HEK293 (cell line): ENCODE data around the gene EN2.

Experiments
- CTCF ChIA-PET: fragments of 350-600 bp; formaldehyde crosslinking; extraction: SDS; loops from one replicate; lab custom pipeline; 2021; ENCODE audit warnings: antibody characterized with exemption; lab: Yijun Ruan, JAX
- POLR2A ChIA-PET: fragments of 300-600 bp; formaldehyde crosslinking; extraction: SDS; loops from one replicate; lab custom pipeline; 2020; ENCODE audit warnings: antibody characterized with exemption, inconsistent platforms; lab: Yijun Ruan, JAX
- H3K27ac ChIP-seq: fragments of 200-500 bp; sonication (Bioruptor generic); 2 replicates; pipeline ENCODE4 v1.5.1; 2014; ENCODE audit warnings: low read depth, low read length, control low read depth, inconsistent platforms; ENCODE audit errors: extremely low read depth
- H3K36me3 ChIP-seq, 2 experiments: fragments of 200-500 bp in 1 of 2; sonication (Bioruptor generic) in 1 of 2; 1 replicate in 1 of 2; 2 replicates in 1 of 2; pipeline ENCODE4 v1.5.1; 2014 to 2017; ENCODE audit warnings: inconsistent platforms in 2 of 2, low read length in 2 of 2; ENCODE audit not compliant: control insufficient read depth in 2 of 2, insufficient read depth in 1 of 2
- H3K4me1 ChIP-seq: fragments of 200-500 bp; sonication (Bioruptor generic); 2 replicates; pipeline ENCODE4 v1.5.1; 2014; ENCODE audit warnings: mild to moderate bottlenecking, low read length, inconsistent platforms; ENCODE audit not compliant: control insufficient read depth, insufficient read depth
- H3K4me3 ChIP-seq: 2 replicates; pipeline ENCODE4 v1.5.1; 2011; ENCODE audit warnings: low read depth, mild to moderate bottlenecking, control low read depth, low read length, moderate library complexity
- H3K9me3 ChIP-seq: fragments of 200-500 bp; sonication (Bioruptor generic); 2 replicates; pipeline ENCODE4 v1.5.1; 2014; ENCODE audit warnings: low read depth, low read length, inconsistent platforms; ENCODE audit not compliant: control insufficient read depth, insufficient read depth
- BCL11B ChIP-seq: fragments of 450-650 bp; formaldehyde crosslinking; IDR thresholded peaks from 2 replicates; pipeline ENCODE4 v1.5.1; 2016; ENCODE audit warnings: low read depth, missing biosample characterization, missing genetic modification characterization
- CTCF ChIP-seq: fragments of 450-650 bp; formaldehyde crosslinking; IDR thresholded peaks from 2 replicates; pipeline ENCODE4 v1.5.1; 2016; ENCODE audit warnings: missing biosample characterization, missing genetic modification characterization
- KLF16 ChIP-seq: fragments of 450-650 bp; formaldehyde crosslinking; IDR thresholded peaks from 2 replicates; pipeline ENCODE4 v1.5.1; 2017; ENCODE audit warnings: missing biosample characterization, missing genetic modification characterization
- PRDM4 ChIP-seq: fragments of 450-650 bp; formaldehyde crosslinking; IDR thresholded peaks from 2 replicates; pipeline ENCODE4 v1.5.1; 2017; ENCODE audit warnings: missing biosample characterization, missing genetic modification characterization
- ZFP3 ChIP-seq: fragments of 450-650 bp; formaldehyde crosslinking; IDR thresholded peaks from 2 replicates; pipeline ENCODE4 v1.5.1; 2016; ENCODE audit warnings: low read depth, missing biosample characterization, missing genetic modification characterization
- ZFP37 ChIP-seq: fragments of 450-650 bp; formaldehyde crosslinking; IDR thresholded peaks from 2 replicates; pipeline ENCODE4 v1.5.1; 2016; ENCODE audit warnings: missing biosample characterization, missing genetic modification characterization
- ZNF280D ChIP-seq: fragments of 450-650 bp; formaldehyde crosslinking; IDR thresholded peaks from 2 replicates; pipeline ENCODE4 v1.5.1; 2016; ENCODE audit warnings: missing biosample characterization, missing genetic modification characterization
- ZNF391 ChIP-seq: fragments of 450-650 bp; formaldehyde crosslinking; IDR thresholded peaks from 2 replicates; pipeline ENCODE4 v1.5.1; 2016; ENCODE audit warnings: low read depth, missing biosample characterization, missing genetic modification characterization, borderline replicate concordance
- ZNF398 ChIP-seq: fragments of 450-650 bp; formaldehyde crosslinking; IDR thresholded peaks from 2 replicates; pipeline ENCODE4 v1.5.1; 2017; ENCODE audit warnings: missing biosample characterization, missing genetic modification characterization
- ZNF473 ChIP-seq: fragments of 450-650 bp; formaldehyde crosslinking; IDR thresholded peaks from 2 replicates; pipeline ENCODE4 v1.5.1; 2017; ENCODE audit warnings: missing biosample characterization, missing genetic modification characterization
- ZNF501 ChIP-seq: fragments of 450-650 bp; formaldehyde crosslinking; IDR thresholded peaks from 2 replicates; pipeline ENCODE4 v1.5.1; 2016; ENCODE audit warnings: missing biosample characterization, missing genetic modification characterization
- ZNF518A ChIP-seq: fragments of 450-650 bp; formaldehyde crosslinking; conservative IDR thresholded peaks from 2 replicates; pipeline ENCODE4 v1.5.1; 2016; ENCODE audit warnings: low read depth, missing biosample characterization, missing genetic modification characterization
- ZNF548 ChIP-seq: fragments of 450-650 bp; formaldehyde crosslinking; IDR thresholded peaks from 2 replicates; pipeline ENCODE4 v1.5.1; 2016; ENCODE audit warnings: missing biosample characterization, missing genetic modification characterization
- ZNF629 ChIP-seq: fragments of 450-650 bp; formaldehyde crosslinking; IDR thresholded peaks from 2 replicates; pipeline ENCODE4 v1.5.1; 2017; ENCODE audit warnings: missing biosample characterization, missing genetic modification characterization
- ZNF677 ChIP-seq: fragments of 450-650 bp; IDR thresholded peaks from 2 replicates; pipeline ENCODE4 v1.5.0; 2018; ENCODE audit warnings: missing biosample characterization, mild to moderate bottlenecking, missing genetic modification characterization, moderate library complexity
- ZNF707 ChIP-seq: fragments of 450-650 bp; formaldehyde crosslinking; IDR thresholded peaks from 2 replicates; pipeline ENCODE4 v1.5.1; 2016; ENCODE audit warnings: missing biosample characterization, missing genetic modification characterization
- ZSCAN4 ChIP-seq: fragments of 450-650 bp; formaldehyde crosslinking; IDR thresholded peaks from 2 replicates; pipeline ENCODE4 v1.5.1; 2017; ENCODE audit warnings: missing biosample characterization, missing genetic modification characterization

The EN2 gene

GRCh38 chr7:155453296-155454182 is 4.4 kb upstream of the EN2 start (continued):
- TF ChIP-seq PRDM4 (tag by site-specific recombination) (no peak), ZNF629 (tag by site-specific recombination) (no peak)
- TF ChIP-seq, all 188 proteins: peak for 0

- ChIA-PET CTCF (no interaction called here), POLR2A (no interaction called here)
- Histone ChIP-seq H3K27ac (no peak overlapping the region), H3K4me3 (no peak overlapping the region), H3K4me1 (peaks cover 3% of the 10 kb centered on the region; the same call in 1 of the 2 replicates), H3K36me3 (no peaks in the 10 kb centered on the region), H3K9me3 (no peaks in the 10 kb centered on the region)
- TF ChIP-seq ZNF398 (tag by site-specific recombination): no peak
- TF ChIP-seq ZNF677: no peak
- TF ChIP-seq ZFP3 (tag by site-specific recombination): no peak
- TF ChIP-seq ZNF501: no peak
- no peak for TF ChIP-seq ZNF391
- TF ChIP-seq CTCF: no peak
- no peak for TF ChIP-seq ZFP37
- no peak for TF ChIP-seq ZSCAN4
- TF ChIP-seq BCL11B: no peak
- TF ChIP-seq ZNF280D (tag by site-specific recombination): no peak
- TF ChIP-seq ZNF518A: no peak
- no peak for TF ChIP-seq ZNF548 (tag by site-specific recombination)
- no peak for TF ChIP-seq ZNF473
- no peak for TF ChIP-seq KLF16 (tag by site-specific recombination)
- no peak for TF ChIP-seq ZNF707 (tag by site-specific recombination)
Observed at GRCh38 chr7:155454183-155455112, 3.5 kb upstream of the EN2 start.
